Erythroblast (primary cell): ENCODE data around the gene OR6P1.

Source experiments
- GATA1 ChIP-seq: IDR thresholded peaks from 2 replicates; pipeline ENCODE4 v1.6.1; 2011; ENCODE audit warnings: low read depth, mild to moderate bottlenecking, control low read depth, low read length, moderate library complexity
- POLR2A ChIP-seq: IDR thresholded peaks from 2 replicates; pipeline ENCODE4 v1.6.1; 2011; ENCODE audit warnings: mild to moderate bottlenecking, low read length

GRCh38 chr1:158613764-158614163, 43.4 kb upstream of the OR6P1 start:
- TF ChIP-seq POLR2A = no peak
- TF ChIP-seq GATA1 = no peak
